Measurements from ENCODE around the gene TCEAL1.

GRCh38 chrX:103644125-103644524 lies 15.3 kb downstream of the TCEAL1 start:
- TF ChIP-seq CTCF (IDR thresholded peaks at IDR 0.05 in 4 of 5, conservative IDR thresholded peaks at IDR 0.05 in 1 of 5) (no peak), POLR2A (IDR thresholded peaks at IDR 0.05) (no peak)

All from gastrocnemius medialis (tissue), 4 donors.